Activated B cell treated with CpG ODN at 0.5 μM for 24 hours (primary cell): ENCODE data around the gene RAD23B. TPM values are rescaled to one million over a fixed set of nuclear protein-coding genes. Genes with fewer than 3 reads are reported as not detected.

Experiments
- ATAC-seq: fragments of 200-7000 bp; cut with Tn5 transposase; one replicate; pipeline ENCODE4 v1.10.0; 2021; ENCODE audit warnings: low read depth, mild to moderate bottlenecking, moderate library complexity
- CTCF ChIA-PET: fragments of 350-600 bp; sonication (Branson Sonifier 250); formaldehyde crosslinking; loops from one replicate; lab custom pipeline; 2021; ENCODE audit warnings: antibody characterized with exemption; lab: Charles Lee
- POLR2A ChIA-PET: fragments of 350-600 bp; sonication (Branson Sonifier 250); formaldehyde crosslinking; loops from one replicate; lab custom pipeline; 2021; ENCODE audit warnings: antibody characterized with exemption; lab: Charles Lee
- DNase-seq: peaks from one replicate; pipeline ENCODE4 v3.0.0; 2022
- H3K27ac Mint-ChIP-seq: one replicate; pipeline ENCODE4 v1.8.0; 2020; ENCODE audit warnings: mixed read lengths
- H3K27me3 Mint-ChIP-seq: one replicate; pipeline ENCODE4 v1.8.0; 2021; ENCODE audit warnings: mixed read lengths
- H3K36me3 Mint-ChIP-seq: one replicate; pipeline ENCODE4 v1.8.0; 2021; ENCODE audit warnings: low read depth, mixed read lengths
- H3K4me1 Mint-ChIP-seq: one replicate; pipeline ENCODE4 v1.8.0; 2021; ENCODE audit warnings: mixed read lengths
- H3K4me3 Mint-ChIP-seq: one replicate; pipeline ENCODE4 v1.8.0; 2020; ENCODE audit warnings: mild to moderate bottlenecking, mixed read lengths
- H3K9me3 Mint-ChIP-seq: one replicate; pipeline ENCODE4 v1.8.0; 2020; ENCODE audit warnings: mixed read lengths
- intact Hi-C: fragments of 100-400 bp; cut with micrococcal nuclease; formaldehyde crosslinking; loops from one replicate; pipeline ENCODE4 v1.15.1; 2024
- total RNA-seq: library from RNA; stranded (reverse); gene quantifications from 2 replicates; pipeline ENCODE4 v1.2.3, GENCODE V29; 2022
- TF ChIP-seq, protein P1 (sequence below): fragments of 200-600 bp; IDR thresholded peaks from one replicate; pipeline ENCODE4 v1.8.0; 2022; ENCODE audit warnings: antibody characterized with exemption, mild to moderate bottlenecking

The RAD23B gene
- total RNA-seq, 1 donor from 2014 or later: 75.3 TPM

DNA sequence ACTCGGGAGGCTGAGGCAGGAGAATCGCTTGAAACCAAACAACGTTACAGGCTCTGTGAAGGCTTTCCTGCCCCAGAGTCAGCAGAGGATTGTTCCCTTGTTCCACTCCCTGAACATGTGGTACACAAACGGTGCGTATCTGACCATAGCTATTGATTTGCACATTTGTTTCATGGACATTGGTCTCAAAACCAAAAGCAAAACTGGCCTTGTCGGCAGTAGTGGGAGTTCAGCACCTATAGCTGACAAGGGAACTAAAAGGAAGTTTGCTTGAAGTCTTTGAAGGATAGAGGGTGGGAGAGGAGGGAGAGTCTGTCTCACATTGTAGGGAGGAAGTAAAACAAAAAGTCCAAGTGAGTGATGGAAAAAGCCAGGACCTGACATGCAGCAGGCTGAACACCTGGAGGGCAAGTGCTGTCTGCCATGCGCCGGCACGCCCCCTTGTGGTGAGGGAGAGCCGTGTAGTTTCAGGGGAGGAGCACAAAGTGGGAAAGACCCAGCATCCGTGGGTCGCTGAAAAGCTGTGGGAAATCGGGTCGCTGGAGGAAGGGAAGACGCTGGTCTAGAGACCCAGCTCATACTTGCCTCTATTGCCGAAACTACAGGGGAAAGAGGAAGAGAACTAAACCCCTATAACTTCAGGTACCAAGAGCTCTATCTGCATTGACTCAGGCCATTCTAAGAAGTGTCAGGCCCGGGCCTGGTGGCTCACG lies 58.0 kb downstream of the RAD23B start:
- TF ChIP-seq, protein P1, sequence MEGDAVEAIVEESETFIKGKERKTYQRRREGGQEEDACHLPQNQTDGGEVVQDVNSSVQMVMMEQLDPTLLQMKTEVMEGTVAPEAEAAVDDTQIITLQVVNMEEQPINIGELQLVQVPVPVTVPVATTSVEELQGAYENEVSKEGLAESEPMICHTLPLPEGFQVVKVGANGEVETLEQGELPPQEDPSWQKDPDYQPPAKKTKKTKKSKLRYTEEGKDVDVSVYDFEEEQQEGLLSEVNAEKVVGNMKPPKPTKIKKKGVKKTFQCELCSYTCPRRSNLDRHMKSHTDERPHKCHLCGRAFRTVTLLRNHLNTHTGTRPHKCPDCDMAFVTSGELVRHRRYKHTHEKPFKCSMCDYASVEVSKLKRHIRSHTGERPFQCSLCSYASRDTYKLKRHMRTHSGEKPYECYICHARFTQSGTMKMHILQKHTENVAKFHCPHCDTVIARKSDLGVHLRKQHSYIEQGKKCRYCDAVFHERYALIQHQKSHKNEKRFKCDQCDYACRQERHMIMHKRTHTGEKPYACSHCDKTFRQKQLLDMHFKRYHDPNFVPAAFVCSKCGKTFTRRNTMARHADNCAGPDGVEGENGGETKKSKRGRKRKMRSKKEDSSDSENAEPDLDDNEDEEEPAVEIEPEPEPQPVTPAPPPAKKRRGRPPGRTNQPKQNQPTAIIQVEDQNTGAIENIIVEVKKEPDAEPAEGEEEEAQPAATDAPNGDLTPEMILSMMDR: peak; percentile 38
- Mint-ChIP-seq H3K4me3 (peak overlapping the region; percentile 22), H3K36me3 (peaks cover 2% of the 10 kb centered on the region), H3K4me1 (peaks cover 9% of the 10 kb centered on the region), H3K9me3 (no peaks in the 10 kb centered on the region), H3K27me3 (no peaks in the 10 kb centered on the region), H3K27ac (peak overlapping the region; percentile 36)
- peak; percentile 83 for ATAC-seq
- peak; percentile 77 for DNase-seq
- intact Hi-C loops: loop anchor here (1.0 to 5.0 kb wide), 5 partner anchors 58 to 204 kb away; partner anchors contain the start of gene RAD23B
- POLR2A ChIA-PET: interaction anchor here (0.9 to 1.6 kb wide), 3 partner anchors 58 to 102 kb away, joined by 4 to 8 read pairs (median 4); partner anchors contain the start of gene RAD23B
- CTCF ChIA-PET: interaction anchor here (0.6 to 11.6 kb wide), 30 partner anchors 8 to 1224 kb away, joined by 3 to 205 read pairs (median 4); partner anchors contain the start of gene RAD23B

DNA sequence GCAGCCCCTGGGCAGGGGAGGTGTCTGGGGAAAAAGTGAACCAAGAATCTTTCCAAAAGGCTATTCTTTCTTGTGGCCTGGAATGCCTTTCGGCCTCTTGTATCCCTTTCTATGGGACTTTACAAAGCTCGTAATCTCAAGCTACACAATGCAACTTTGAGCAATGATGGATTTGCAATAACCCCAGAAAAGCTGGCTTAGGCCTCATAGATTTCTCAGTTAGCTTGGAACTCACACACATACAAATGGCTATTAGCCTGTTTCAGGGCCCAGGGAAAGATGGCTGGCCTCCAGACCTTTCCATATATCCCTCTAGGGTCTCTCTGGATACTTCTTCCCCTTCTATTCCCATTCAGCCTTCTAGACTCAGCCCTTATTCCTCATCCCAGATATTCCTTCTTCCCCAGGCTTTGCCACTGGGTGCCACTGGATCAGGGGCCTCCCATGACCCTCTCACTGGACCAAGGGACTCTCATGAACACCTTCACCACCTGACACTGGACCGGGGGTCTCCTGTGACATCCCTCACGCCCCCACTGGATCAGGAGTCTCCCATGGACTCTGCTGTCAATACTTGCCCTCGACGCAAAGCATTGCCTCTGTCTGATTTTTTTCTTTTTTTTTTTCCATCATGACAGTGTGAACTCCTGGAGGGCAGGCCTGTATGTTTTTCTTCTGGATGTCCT lies 59.5 kb downstream of the RAD23B start:
- POLR2A ChIA-PET: interaction anchor here (0.8 to 1.6 kb wide), 2 partner anchors 60 to 103 kb away, joined by 3 to 4 read pairs; no protein-coding TSS in a partner anchor
- CTCF ChIA-PET: interaction anchor here (1.3 to 11.6 kb wide), 6 partner anchors 35 to 110 kb away, joined by 3 to 205 read pairs (median 6); no protein-coding TSS in a partner anchor
- intact Hi-C loops: loop anchor here (5.0 kb wide), 1 partner anchor 150 kb away; no protein-coding TSS in a partner anchor
- TF ChIP-seq, protein P1: no peak
- DNase-seq (no peak), ATAC-seq (no peak)
- no peaks in the 10 kb centered on the region for H3K27me3 Mint-ChIP-seq
- H3K4me3 Mint-ChIP-seq: no peak overlapping the region
- H3K36me3 Mint-ChIP-seq: no peaks in the 10 kb centered on the region
- peaks cover 9% of the 10 kb centered on the region for H3K4me1 Mint-ChIP-seq
- H3K9me3 Mint-ChIP-seq: no peaks in the 10 kb centered on the region
- H3K27ac Mint-ChIP-seq: no peak overlapping the region

DNA sequence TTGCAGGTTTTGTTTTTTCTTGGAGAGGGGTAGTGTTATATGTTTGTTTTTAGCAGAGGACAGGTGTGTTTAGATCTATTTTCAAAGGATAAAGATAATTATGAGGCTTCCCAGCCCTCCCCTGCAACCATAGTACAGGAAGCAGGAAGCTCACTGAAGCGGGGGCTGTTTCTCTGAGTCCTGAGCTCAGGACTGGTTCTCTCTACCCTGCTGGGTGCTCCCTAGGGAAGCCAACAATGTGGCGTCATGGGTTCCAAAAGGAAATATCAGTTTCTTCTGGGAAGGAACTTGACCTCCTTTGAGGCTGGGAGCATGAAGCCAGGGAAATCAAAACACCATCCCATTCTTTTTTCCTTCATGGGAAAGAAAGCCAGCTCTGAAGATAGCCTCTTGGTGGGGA lies 62.2 kb downstream of the RAD23B start:
- no peaks in the 10 kb centered on the region for H3K27me3 Mint-ChIP-seq
- ChIA-PET CTCF (interaction anchor here (11.6 kb wide), 1 partner anchor 106 kb away, joined by 205 read pairs; no protein-coding TSS in a partner anchor), POLR2A (no interaction called here)
- no peaks in the 10 kb centered on the region for H3K9me3 Mint-ChIP-seq
- TF ChIP-seq, protein P1: no peak
- DNase-seq: no peak
- intact Hi-C loops: no loop called here
- H3K36me3 Mint-ChIP-seq: no peaks in the 10 kb centered on the region
- no peak overlapping the region for H3K27ac Mint-ChIP-seq
- H3K4me1 Mint-ChIP-seq: peaks cover 9% of the 10 kb centered on the region
- H3K4me3 Mint-ChIP-seq: no peak overlapping the region
- ATAC-seq: no peak

DNA sequence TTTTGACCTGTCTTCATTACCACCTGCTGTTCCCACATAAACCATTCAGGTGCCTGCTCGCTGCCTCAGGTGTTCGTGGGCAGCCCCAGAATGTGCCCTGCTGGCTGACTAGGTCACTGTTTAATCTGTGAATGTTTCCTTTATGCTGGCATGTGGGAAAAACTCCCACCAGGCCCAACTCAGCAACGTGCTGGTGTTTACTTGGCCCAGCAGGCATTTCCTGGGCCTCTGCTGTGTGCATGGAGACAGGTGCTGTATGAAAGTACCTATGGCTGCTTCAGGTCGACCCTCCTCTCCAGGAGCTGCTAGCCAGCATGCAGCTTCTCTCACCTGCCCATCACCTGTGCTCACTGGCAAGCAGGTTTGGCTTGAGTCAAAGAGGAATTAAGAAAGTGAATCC lies 65.8 kb downstream of the RAD23B start:
- intact Hi-C loops: no loop called here
- H3K9me3 Mint-ChIP-seq: peaks cover 6% of the 10 kb centered on the region
- no peak for DNase-seq
- H3K4me3 Mint-ChIP-seq: no peak overlapping the region
- ATAC-seq: no peak
- H3K4me1 Mint-ChIP-seq: peaks cover 2% of the 10 kb centered on the region
- H3K27ac Mint-ChIP-seq: no peak overlapping the region
- TF ChIP-seq, protein P1: no peak
- no peaks in the 10 kb centered on the region for H3K36me3 Mint-ChIP-seq
- H3K27me3 Mint-ChIP-seq: peaks cover 3% of the 10 kb centered on the region
- ChIA-PET POLR2A (no interaction called here), CTCF (interaction anchor here (1.8 kb wide), 1 partner anchor 8 kb away, joined by 9 read pairs; no protein-coding TSS in a partner anchor)
